ENCODE measurements around the gene TMEM158.

The TMEM158 gene

DNA sequence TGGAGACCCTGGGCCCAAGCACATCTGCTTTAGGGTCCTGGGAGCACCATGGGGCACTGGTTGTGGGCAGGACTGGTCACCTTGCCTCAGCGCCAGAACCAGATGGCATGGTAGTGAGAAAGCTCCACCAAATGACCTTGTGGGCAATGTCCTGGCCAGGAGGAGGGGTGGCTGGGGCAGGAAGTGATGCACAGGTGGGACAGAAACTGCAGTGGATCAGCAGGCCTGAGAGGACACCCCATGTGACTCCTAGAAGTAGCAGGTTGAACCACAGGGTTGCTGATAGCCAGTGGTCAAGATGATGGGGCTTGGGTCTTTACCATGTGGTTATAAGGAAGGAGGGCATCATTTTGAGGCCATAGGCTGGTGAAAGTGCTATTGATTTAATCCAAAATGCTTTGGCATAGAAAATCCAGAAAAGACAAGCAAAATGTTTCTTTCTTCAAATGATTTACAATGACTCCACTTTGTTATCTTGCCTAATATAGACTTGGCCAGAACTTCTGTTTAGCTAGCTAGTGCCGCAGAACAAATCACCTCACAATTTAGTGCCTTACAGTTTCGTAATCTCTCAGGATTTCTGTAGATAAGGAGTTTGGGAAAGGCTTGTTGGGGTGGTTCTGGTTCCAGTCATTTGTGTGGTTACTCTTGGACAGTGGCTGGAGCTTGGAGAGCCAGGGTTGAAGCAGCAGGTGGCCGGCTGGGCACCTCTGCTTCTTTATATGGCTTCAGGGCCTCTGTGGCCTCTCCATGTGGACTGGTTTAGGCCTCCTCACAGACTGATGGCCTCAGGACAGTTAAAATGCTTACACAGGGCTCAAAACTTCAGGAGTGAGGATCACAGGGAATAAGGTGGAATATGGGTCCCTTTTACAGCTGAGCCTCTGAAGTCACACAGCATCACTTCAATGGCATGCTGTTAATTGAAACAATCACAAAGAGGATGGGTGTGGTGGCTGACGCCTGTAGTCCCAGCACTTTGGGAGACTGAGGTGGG, 27.5 kb downstream of the TMEM158 start:
- Histone ChIP-seq H2BK5ac (ENCODE audit: low read depth, low read length, poor library complexity, severe bottlenecking) (no peak overlapping the region), H2BK120ac (ENCODE audit: low read depth, low read length) (peak overlapping the region; percentile 67), H3K4me1 (ENCODE audit: control insufficient read depth, insufficient read depth, low read depth, low read length) (peaks cover 8% of the 10 kb centered on the region), H3K23ac (ENCODE audit: low read length in 2 of 2) (no peak overlapping the region), H2BK12ac (ENCODE audit: low read length in 2 of 2) (peak overlapping the region; percentile 92 to 94), H3K27me3 (ENCODE audit: control insufficient read depth in 1 of 2, insufficient read depth in 1 of 2, low read length in 2 of 2) (no peaks in the 10 kb centered on the region), H3K9me3 (ENCODE audit: control insufficient read depth, low read length) (no peaks in the 10 kb centered on the region), H3K4me3 (ENCODE audit: insufficient read depth in 1 of 2, low read depth in 1 of 2, low read length in 2 of 2) (no peak overlapping the region), H3K18ac (ENCODE audit: low read depth in 1 of 2, low read length in 2 of 2) (peak overlapping the region; percentile 88 to 96), H3K14ac (ENCODE audit: low read length in 2 of 2) (peak overlapping the region in 1 of 2 experiments; percentile 61), H2AK5ac (ENCODE audit: low read length, severe bottlenecking) (peak overlapping the region; percentile 84), H3K4ac (ENCODE audit: low read depth in 1 of 2, low read length in 2 of 2) (peak overlapping the region; percentile 57 to 70), H3K36me3 (ENCODE audit: control insufficient read depth in 1 of 2, insufficient read depth in 2 of 2, low read depth in 1 of 2, low read length in 2 of 2) (no peaks in the 10 kb centered on the region), H4K91ac (ENCODE audit: low read length) (peak overlapping the region; percentile 91), H3K27ac (ENCODE audit: low read length, poor library complexity, severe bottlenecking) (no peak overlapping the region), H3K9ac (ENCODE audit: low read length) (no peak overlapping the region), H3K4me2 (ENCODE audit: low read length, poor library complexity, severe bottlenecking) (no peak overlapping the region), H3K79me1 (replicated peaks; ENCODE audit: low read length, poor library complexity, severe bottlenecking) (no peaks in the 10 kb centered on the region), H2BK15ac (ENCODE audit: low read depth, poor library complexity, severe bottlenecking) (peak overlapping the region; percentile 26), H4K8ac (ENCODE audit: low read length) (peak overlapping the region; percentile 61), H2AFZ (ENCODE audit: low read depth, low read length) (no peak overlapping the region)
- peak; percentile 53 for DNase-seq
- 90% methylated on average over 5 of the region's 5 CpGs for WGBS

DNA sequence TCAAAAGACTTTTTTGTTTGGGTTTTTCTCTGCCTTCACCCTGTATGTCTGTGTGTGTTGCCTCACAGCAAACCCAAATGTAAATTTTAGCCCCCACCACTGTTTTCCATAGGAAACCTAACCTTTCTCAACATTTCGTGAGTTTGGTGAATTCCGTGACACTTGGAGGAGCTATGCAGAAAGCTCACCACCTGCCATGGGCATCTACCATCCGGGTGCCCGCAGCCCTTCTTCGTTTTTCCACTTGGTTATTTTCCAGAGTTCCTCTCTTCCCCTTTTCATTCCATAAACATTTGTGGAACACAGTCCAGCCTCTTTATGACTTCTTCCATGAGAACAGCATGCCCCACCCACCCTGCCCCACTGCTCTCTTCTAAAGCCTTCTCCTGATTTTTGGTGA, 31.3 kb downstream of the TMEM158 start:
- no peaks in the 10 kb centered on the region for H3K79me1 ChIP-seq (replicated peaks; ENCODE audit: low read length, poor library complexity, severe bottlenecking)
- no peak overlapping the region for H3K9ac ChIP-seq (ENCODE audit: low read length)
- no peak overlapping the region for H2BK120ac ChIP-seq (ENCODE audit: low read depth, low read length)
- 96% methylated on average over 5 of the region's 5 CpGs for WGBS
- no peak overlapping the region for H4K91ac ChIP-seq (ENCODE audit: low read length)
- H3K14ac ChIP-seq (ENCODE audit: low read length in 2 of 2) = no peak overlapping the region
- no peaks in the 10 kb centered on the region for H3K27me3 ChIP-seq (ENCODE audit: control insufficient read depth in 1 of 2, insufficient read depth in 1 of 2, low read length in 2 of 2)
- no peaks in the 10 kb centered on the region for H3K36me3 ChIP-seq (ENCODE audit: control insufficient read depth in 1 of 2, insufficient read depth in 2 of 2, low read depth in 1 of 2, low read length in 2 of 2)
- no peaks in the 10 kb centered on the region for H3K9me3 ChIP-seq (ENCODE audit: control insufficient read depth, low read length)
- no peak overlapping the region for H2AK5ac ChIP-seq (ENCODE audit: low read length, severe bottlenecking)
- no peak overlapping the region for H2AFZ ChIP-seq (ENCODE audit: low read depth, low read length)
- DNase-seq = no peak
- no peak overlapping the region for H3K4me2 ChIP-seq (ENCODE audit: low read length, poor library complexity, severe bottlenecking)
- no peak overlapping the region for H3K4ac ChIP-seq (ENCODE audit: low read depth in 1 of 2, low read length in 2 of 2)
- no peak overlapping the region for H2BK15ac ChIP-seq (ENCODE audit: low read depth, poor library complexity, severe bottlenecking)
- no peak overlapping the region for H3K4me3 ChIP-seq (ENCODE audit: insufficient read depth in 1 of 2, low read depth in 1 of 2, low read length in 2 of 2)
- H2BK5ac ChIP-seq (ENCODE audit: low read depth, low read length, poor library complexity, severe bottlenecking) = no peak overlapping the region
- H3K23ac ChIP-seq (ENCODE audit: low read length in 2 of 2) = no peak overlapping the region
- H4K8ac ChIP-seq (ENCODE audit: low read length) = no peak overlapping the region
- no peak overlapping the region for H2BK12ac ChIP-seq (ENCODE audit: low read length in 2 of 2)
- no peak overlapping the region for H3K18ac ChIP-seq (ENCODE audit: low read depth in 1 of 2, low read length in 2 of 2)
- no peak overlapping the region for H3K27ac ChIP-seq (ENCODE audit: low read length, poor library complexity, severe bottlenecking)
- H3K4me1 ChIP-seq (ENCODE audit: control insufficient read depth, insufficient read depth, low read depth, low read length) = peaks cover 5% of the 10 kb centered on the region

DNA sequence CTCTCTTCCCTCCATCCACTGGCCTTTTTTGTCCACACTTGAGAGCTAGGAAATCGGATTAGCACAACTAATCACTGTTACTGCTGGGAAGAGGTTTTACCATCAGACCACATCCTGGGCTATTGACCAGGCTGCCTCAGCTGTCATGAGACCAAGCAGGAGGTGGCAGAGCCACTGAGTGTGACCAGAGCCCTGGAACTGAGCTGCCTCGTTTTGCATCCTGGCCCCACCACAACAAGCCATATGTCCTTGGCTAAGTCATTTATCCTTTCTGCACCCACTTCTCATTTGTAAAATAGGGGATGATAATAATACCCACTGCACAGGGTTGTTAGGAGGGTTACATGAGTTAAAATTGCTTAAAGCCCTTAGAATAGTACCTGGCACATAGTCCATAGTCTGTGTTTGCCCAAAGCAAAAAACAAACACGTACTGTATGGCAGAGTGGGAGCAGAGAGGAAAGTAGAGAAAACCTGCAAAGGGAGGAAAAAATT, 34.1 kb downstream of the TMEM158 start:
- Histone ChIP-seq H3K9me3 (ENCODE audit: control insufficient read depth, low read length) (no peaks in the 10 kb centered on the region), H3K4me1 (ENCODE audit: control insufficient read depth, insufficient read depth, low read depth, low read length) (no peaks in the 10 kb centered on the region), H3K14ac (ENCODE audit: low read length in 2 of 2) (peak overlapping the region in 1 of 2 experiments; percentile 44), H3K27ac (ENCODE audit: low read length, poor library complexity, severe bottlenecking) (no peak overlapping the region), H2BK12ac (ENCODE audit: low read length in 2 of 2) (peak overlapping the region in 1 of 2 experiments; percentile 95), H3K9ac (ENCODE audit: low read length) (no peak overlapping the region), H2BK120ac (ENCODE audit: low read depth, low read length) (no peak overlapping the region), H3K23ac (ENCODE audit: low read length in 2 of 2) (peak overlapping the region in 1 of 2 experiments; percentile 54), H3K4ac (ENCODE audit: low read depth in 1 of 2, low read length in 2 of 2) (peak overlapping the region in 1 of 2 experiments; percentile 4), H3K4me3 (ENCODE audit: insufficient read depth in 1 of 2, low read depth in 1 of 2, low read length in 2 of 2) (no peak overlapping the region), H4K91ac (ENCODE audit: low read length) (no peak overlapping the region), H2AFZ (ENCODE audit: low read depth, low read length) (no peak overlapping the region), H3K4me2 (ENCODE audit: low read length, poor library complexity, severe bottlenecking) (no peak overlapping the region), H4K8ac (ENCODE audit: low read length) (no peak overlapping the region), H2BK15ac (ENCODE audit: low read depth, poor library complexity, severe bottlenecking) (no peak overlapping the region), H3K18ac (ENCODE audit: low read depth in 1 of 2, low read length in 2 of 2) (peak overlapping the region in 1 of 2 experiments; percentile 54), H3K27me3 (ENCODE audit: control insufficient read depth in 1 of 2, insufficient read depth in 1 of 2, low read length in 2 of 2) (no peaks in the 10 kb centered on the region), H3K79me1 (replicated peaks; ENCODE audit: low read length, poor library complexity, severe bottlenecking) (no peaks in the 10 kb centered on the region), H2AK5ac (ENCODE audit: low read length, severe bottlenecking) (peak overlapping the region; percentile 3), H3K36me3 (ENCODE audit: control insufficient read depth in 1 of 2, insufficient read depth in 2 of 2, low read depth in 1 of 2, low read length in 2 of 2) (no peaks in the 10 kb centered on the region), H2BK5ac (ENCODE audit: low read depth, low read length, poor library complexity, severe bottlenecking) (no peak overlapping the region)
- no peak for DNase-seq
- 42% methylated on average over 2 of the region's 3 CpGs for WGBS

DNA sequence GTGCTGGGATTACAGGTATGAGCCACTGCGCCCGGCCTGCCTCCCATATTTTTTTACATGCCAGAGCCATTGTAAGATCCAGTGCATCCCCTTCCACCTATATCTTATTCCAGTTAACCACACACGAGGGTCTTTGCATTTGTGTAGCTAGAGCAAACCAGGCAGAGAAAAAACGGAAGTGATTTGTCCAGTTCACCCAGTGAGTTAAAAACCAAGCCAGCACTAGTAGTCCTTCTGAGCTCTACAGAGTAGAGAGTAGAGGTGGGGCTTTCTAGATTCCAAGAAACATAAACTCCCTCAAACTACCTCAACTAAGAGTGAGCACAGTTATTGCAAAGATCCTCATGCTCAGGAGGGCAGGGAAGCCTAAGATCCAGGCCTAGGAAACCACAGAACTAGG, 34.7 kb downstream of the TMEM158 start:
- no peaks in the 10 kb centered on the region for H3K9me3 ChIP-seq (ENCODE audit: control insufficient read depth, low read length)
- WGBS = 95% methylated on average over 4 of the region's 4 CpGs
- H3K23ac ChIP-seq (ENCODE audit: low read length in 2 of 2) = no peak overlapping the region
- H3K4me2 ChIP-seq (ENCODE audit: low read length, poor library complexity, severe bottlenecking) = no peak overlapping the region
- peak overlapping the region in 1 of 2 experiments; percentile 44 for H3K14ac ChIP-seq (ENCODE audit: low read length in 2 of 2)
- H4K91ac ChIP-seq (ENCODE audit: low read length) = no peak overlapping the region
- peak overlapping the region in 1 of 2 experiments; percentile 54 for H3K18ac ChIP-seq (ENCODE audit: low read depth in 1 of 2, low read length in 2 of 2)
- DNase-seq = no peak
- H2AFZ ChIP-seq (ENCODE audit: low read depth, low read length) = no peak overlapping the region
- H3K4me3 ChIP-seq (ENCODE audit: insufficient read depth in 1 of 2, low read depth in 1 of 2, low read length in 2 of 2) = no peak overlapping the region
- no peak overlapping the region for H3K9ac ChIP-seq (ENCODE audit: low read length)
- H3K4me1 ChIP-seq (ENCODE audit: control insufficient read depth, insufficient read depth, low read depth, low read length) = no peaks in the 10 kb centered on the region
- H3K27me3 ChIP-seq (ENCODE audit: control insufficient read depth in 1 of 2, insufficient read depth in 1 of 2, low read length in 2 of 2) = no peaks in the 10 kb centered on the region
- no peak overlapping the region for H2BK5ac ChIP-seq (ENCODE audit: low read depth, low read length, poor library complexity, severe bottlenecking)
- H2BK15ac ChIP-seq (ENCODE audit: low read depth, poor library complexity, severe bottlenecking) = no peak overlapping the region
- peak overlapping the region in 1 of 2 experiments; percentile 95 for H2BK12ac ChIP-seq (ENCODE audit: low read length in 2 of 2)
- no peak overlapping the region for H2AK5ac ChIP-seq (ENCODE audit: low read length, severe bottlenecking)
- no peak overlapping the region for H3K27ac ChIP-seq (ENCODE audit: low read length, poor library complexity, severe bottlenecking)
- no peak overlapping the region for H2BK120ac ChIP-seq (ENCODE audit: low read depth, low read length)
- H3K79me1 ChIP-seq (replicated peaks; ENCODE audit: low read length, poor library complexity, severe bottlenecking) = no peaks in the 10 kb centered on the region
- H3K4ac ChIP-seq (ENCODE audit: low read depth in 1 of 2, low read length in 2 of 2) = peak overlapping the region in 1 of 2 experiments; percentile 4
- no peak overlapping the region for H4K8ac ChIP-seq (ENCODE audit: low read length)
- no peaks in the 10 kb centered on the region for H3K36me3 ChIP-seq (ENCODE audit: control insufficient read depth in 1 of 2, insufficient read depth in 2 of 2, low read depth in 1 of 2, low read length in 2 of 2)
